SK-N-SH (cell line): ENCODE results near the gene ZNF207.
"Not testable (repeated sequence)": the region's sequence is repeated elsewhere in the genome, so short reads cannot be mapped to it uniquely, and the experiment has no call there.

ENCODE experiments used
- CTCF ChIP-seq: fragments of 200-600 bp; sonication (generic); IDR thresholded peaks from 2 replicates; pipeline ENCODE4 v1.6.1; 2017; ENCODE audit warnings: antibody characterized with exemption, mild to moderate bottlenecking, moderate library complexity
- EP300 ChIP-seq, 2 experiments: IDR thresholded peaks; 2 replicates each; pipeline versions ENCODE4 v1.4.0 to v1.6.1; 2012; ENCODE audit warnings: borderline replicate concordance in 1 of 2, low read depth in 1 of 2, low read length in 1 of 2
- FOXM1 ChIP-seq: IDR thresholded peaks from 2 replicates; pipeline ENCODE4 v1.4.0; 2012; ENCODE audit warnings: low read depth, mild to moderate bottlenecking
- POLR2AphosphoS5 ChIP-seq: IDR thresholded peaks from 2 replicates; pipeline ENCODE4 v1.6.1; 2012; ENCODE audit warnings: low read depth, low read length
- RFX5 ChIP-seq: IDR thresholded peaks from 2 replicates; pipeline ENCODE4 v1.6.1; 2012; ENCODE audit warnings: mild to moderate bottlenecking, improper control_type of control experiment, low read length
- SIN3A ChIP-seq: IDR thresholded peaks from 2 replicates; pipeline ENCODE4 v1.6.1; 2012; ENCODE audit warnings: low read depth, mild to moderate bottlenecking, low read length, moderate library complexity, borderline replicate concordance
- YY1 ChIP-seq: IDR thresholded peaks from 2 replicates; pipeline ENCODE4 v1.4.0; 2012; ENCODE audit warnings: low read depth, mild to moderate bottlenecking

GRCh38 chr17:32388128-32388527 lies 38.2 kb downstream of the ZNF207 start:
- not testable (repeated sequence) for TF ChIP-seq SIN3A; CTCF; POLR2AphosphoS5; FOXM1; EP300 (IDR thresholded peaks at IDR 0.05; ENCODE audit: borderline replicate concordance in 1 of 2, low read depth in 1 of 2, low read length in 1 of 2); YY1; RFX5
